Measurements from ENCODE around the gene AMER3. TPM values are rescaled to one million over a fixed set of nuclear protein-coding genes. Genes with fewer than 3 reads are reported as not detected.

The AMER3 gene
- total RNA-seq, 1 donor from 2014 or later = not detected

GRCh38 chr2:130762910-130763385 lies 7.6 kb downstream of the AMER3 start:
- TF ChIP-seq CTCF (conservative IDR thresholded peaks at IDR 0.05; ENCODE audit: low read depth, low read length) = no peak
- H3K4me3 ChIP-seq (ENCODE audit: low read depth, low read length) = no peak overlapping the region
- DNase-seq (ENCODE audit: low read depth) = no peak

DNA sequence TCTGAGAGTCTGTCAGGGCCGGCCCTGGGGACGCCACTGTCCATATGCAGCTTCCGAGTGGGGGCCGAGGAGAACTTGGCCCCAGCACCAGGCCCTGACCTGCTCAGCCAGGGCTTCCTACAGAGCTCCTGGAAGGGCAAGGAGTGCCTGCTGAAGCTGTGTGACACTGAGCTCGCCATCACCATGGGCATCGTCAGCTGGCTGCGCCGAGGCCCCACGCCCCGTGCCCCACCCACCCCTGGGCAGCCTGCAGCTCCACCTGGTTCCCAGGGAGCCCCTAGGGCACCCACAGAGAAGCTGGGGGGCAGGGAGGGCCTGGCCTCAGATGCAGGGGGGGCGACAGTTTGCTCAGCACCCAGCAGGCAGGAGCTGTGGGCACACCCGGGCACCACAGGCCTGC lies 8.1 kb downstream of the AMER3 start:
- TF ChIP-seq CTCF (conservative IDR thresholded peaks at IDR 0.05; ENCODE audit: low read depth, low read length) = no peak
- no peak for DNase-seq (ENCODE audit: low read depth)
- H3K4me3 ChIP-seq (ENCODE audit: low read depth, low read length) = no peak overlapping the region

GRCh38 chr2:130764035-130764820 lies 8.9 kb downstream of the AMER3 start:
- DNase-seq (ENCODE audit: low read depth) = no peak
- no peak overlapping the region for H3K4me3 ChIP-seq (ENCODE audit: low read depth, low read length)
- TF ChIP-seq CTCF (conservative IDR thresholded peaks at IDR 0.05; ENCODE audit: low read depth, low read length) = no peak

DNA sequence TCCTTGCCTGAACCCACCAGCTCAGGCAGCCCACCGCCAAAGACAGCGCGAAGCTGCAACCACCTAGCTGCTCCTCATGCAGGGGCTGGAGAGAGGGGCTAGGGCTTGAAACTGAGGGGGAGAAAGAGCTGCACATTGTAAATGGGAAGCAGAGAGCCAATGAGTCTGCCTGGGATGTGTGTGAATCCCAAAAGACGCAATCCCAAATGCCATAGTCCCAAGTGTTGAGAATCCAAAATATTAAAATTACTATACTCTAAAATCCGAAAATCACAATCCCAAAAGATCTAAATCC lies 9.4 kb downstream of the AMER3 start:
- no peak overlapping the region for H3K4me3 ChIP-seq (ENCODE audit: low read depth, low read length)
- no peak for DNase-seq (ENCODE audit: low read depth)
- TF ChIP-seq CTCF (conservative IDR thresholded peaks at IDR 0.05; ENCODE audit: low read depth, low read length) = no peak

DNA sequence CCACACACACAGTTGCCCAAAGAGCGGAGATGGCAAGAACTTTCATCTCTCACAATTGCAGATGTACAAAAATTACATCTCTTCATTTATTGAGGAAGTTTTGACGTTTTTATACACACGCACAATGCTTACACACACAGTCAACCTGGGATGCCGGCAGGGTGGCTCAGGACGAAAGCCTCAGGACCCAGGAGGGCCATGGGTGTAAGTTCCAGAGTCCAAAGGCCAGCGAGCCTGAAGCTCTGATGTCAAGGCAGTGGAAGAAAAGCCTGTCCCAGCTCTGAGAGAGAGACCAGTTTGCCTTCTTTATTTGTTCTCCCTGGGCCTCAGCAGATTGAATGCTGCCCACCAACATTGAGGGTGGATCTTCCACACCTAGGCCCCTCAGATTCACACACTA lies 10.1 kb downstream of the AMER3 start:
- no peak overlapping the region for H3K4me3 ChIP-seq (ENCODE audit: low read depth, low read length)
- DNase-seq (ENCODE audit: low read depth) = no peak
- TF ChIP-seq CTCF (conservative IDR thresholded peaks at IDR 0.05; ENCODE audit: low read depth, low read length) = no peak

- H3K4me3 ChIP-seq (ENCODE audit: low read depth, low read length) = no peak overlapping the region
- no peak for TF ChIP-seq CTCF (conservative IDR thresholded peaks at IDR 0.05; ENCODE audit: low read depth, low read length)
- no peak for DNase-seq (ENCODE audit: low read depth)
Measured at GRCh38 chr2:130766037-130766436, 10.7 kb downstream of the AMER3 start.
